Endothelial cell (in vitro differentiated cells): ENCODE measurements around the gene METRNL. TPM values are rescaled to one million over a fixed set of nuclear protein-coding genes. Genes with fewer than 3 reads are reported as not detected.

Source experiments
- DNase-seq: peaks from one replicate; pipeline ENCODE4 v3.0.0; 2021; ENCODE audit warnings: low spot score
- H3K27ac Mint-ChIP-seq: one replicate; pipeline ENCODE4 v1.8.0; 2021; ENCODE audit warnings: mixed read lengths, inconsistent platforms; ENCODE audit not compliant: unreplicated experiment
- H3K27me3 Mint-ChIP-seq: one replicate; pipeline ENCODE4 v1.8.0; 2021; ENCODE audit warnings: mild to moderate bottlenecking, moderate library complexity, mixed read lengths, inconsistent platforms; ENCODE audit not compliant: unreplicated experiment
- H3K36me3 Mint-ChIP-seq: one replicate; pipeline ENCODE4 v1.8.0; 2021; ENCODE audit warnings: mild to moderate bottlenecking, low read depth, mixed read lengths, inconsistent platforms; ENCODE audit not compliant: unreplicated experiment
- H3K4me1 Mint-ChIP-seq: one replicate; pipeline ENCODE4 v1.8.0; 2021; ENCODE audit warnings: mild to moderate bottlenecking, mixed read lengths, inconsistent platforms; ENCODE audit not compliant: unreplicated experiment
- H3K4me3 Mint-ChIP-seq: one replicate; pipeline ENCODE4 v1.8.0; 2021; ENCODE audit warnings: mild to moderate bottlenecking, mixed read lengths, inconsistent platforms; ENCODE audit not compliant: unreplicated experiment
- H3K9me3 Mint-ChIP-seq: one replicate; pipeline ENCODE4 v1.8.0; 2021; ENCODE audit warnings: mixed read lengths, inconsistent platforms; ENCODE audit not compliant: unreplicated experiment
- CTCF ChIP-seq: fragments of 200-600 bp; sonication (generic); IDR thresholded peaks from one replicate; pipeline ENCODE4 v1.5.0; 2021; ENCODE audit warnings: antibody characterized with exemption; ENCODE audit not compliant: unreplicated experiment
- total RNA-seq: library from RNA; stranded (reverse); fragmentation: NEBNext Ultra II Directional; extraction: Animal tissue kit (Norgen Biotek cat#: 25700); gene quantifications from one replicate; pipeline ENCODE4 v1.2.1, GENCODE V29; 2021; ENCODE audit not compliant: unreplicated experiment

METRNL gene
- total RNA-seq, 1 donor from 2014 or later: 5.3 TPM

- Mint-ChIP-seq H3K27me3 (peaks cover 1% of the 10 kb centered on the region), H3K36me3 (no peaks in the 10 kb centered on the region), H3K4me1 (peaks cover 5% of the 10 kb centered on the region), H3K4me3 (no peak overlapping the region), H3K27ac (no peak overlapping the region), H3K9me3 (no peaks in the 10 kb centered on the region)
- no peak for DNase-seq
- TF ChIP-seq CTCF: no peak
Measured at GRCh38 chr17:83100853-83101391, 21.5 kb downstream of the METRNL start.

GRCh38 chr17:83101805-83102480 lies 22.5 kb downstream of the METRNL start:
- TF ChIP-seq CTCF: no peak
- Mint-ChIP-seq H3K4me1 (peaks cover 5% of the 10 kb centered on the region), H3K4me3 (no peak overlapping the region), H3K9me3 (no peaks in the 10 kb centered on the region), H3K27ac (no peak overlapping the region), H3K36me3 (no peaks in the 10 kb centered on the region), H3K27me3 (peaks cover 2% of the 10 kb centered on the region)
- no peak for DNase-seq

GRCh38 chr17:83103200-83103942 lies 24.0 kb downstream of the METRNL start:
- Mint-ChIP-seq H3K4me1 (peaks cover 5% of the 10 kb centered on the region), H3K27ac (no peak overlapping the region), H3K27me3 (peaks cover 3% of the 10 kb centered on the region), H3K36me3 (no peaks in the 10 kb centered on the region), H3K9me3 (no peaks in the 10 kb centered on the region), H3K4me3 (no peak overlapping the region)
- DNase-seq: no peak
- no peak for TF ChIP-seq CTCF

GRCh38 chr17:83103943-83104311 lies 24.5 kb downstream of the METRNL start:
- peaks cover 5% of the 10 kb centered on the region for H3K27me3 Mint-ChIP-seq
- H3K4me3 Mint-ChIP-seq: no peak overlapping the region
- no peak overlapping the region for H3K27ac Mint-ChIP-seq
- no peaks in the 10 kb centered on the region for H3K36me3 Mint-ChIP-seq
- TF ChIP-seq CTCF: no peak
- peaks cover 5% of the 10 kb centered on the region for H3K4me1 Mint-ChIP-seq
- no peaks in the 10 kb centered on the region for H3K9me3 Mint-ChIP-seq
- no peak for DNase-seq
